ENCODE data around the gene DBI.

DNA sequence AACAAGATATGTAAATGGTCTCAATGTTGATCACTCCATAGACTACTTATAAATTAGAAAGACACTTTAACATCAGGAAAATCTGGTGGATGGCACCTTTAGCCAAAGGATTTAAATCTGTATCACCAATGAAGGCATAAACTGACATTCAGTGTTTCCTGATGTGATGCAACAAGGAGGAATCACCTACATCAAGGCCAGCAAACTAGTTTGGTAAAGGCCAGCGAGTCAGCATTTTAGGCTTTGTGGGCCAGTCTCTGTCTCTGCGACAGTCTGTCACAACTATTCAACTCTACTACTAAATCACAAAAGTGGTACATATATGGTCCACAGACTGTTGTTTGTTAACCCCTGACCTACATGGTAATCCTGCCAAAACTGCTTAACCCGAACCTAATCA lies 33.4 kb upstream of the DBI start:
- TF ChIP-seq MAX (IDR thresholded peaks at IDR 0.05) (no peak), YY1 (IDR thresholded peaks at IDR 0.05; ENCODE audit: low read depth) (no peak), EP300 (IDR thresholded peaks at IDR 0.05; ENCODE audit: borderline replicate concordance) (no peak), CREB1 (IDR thresholded peaks at IDR 0.05; ENCODE audit: low read depth) (no peak)
- TF ChIP-seq, protein P1, sequence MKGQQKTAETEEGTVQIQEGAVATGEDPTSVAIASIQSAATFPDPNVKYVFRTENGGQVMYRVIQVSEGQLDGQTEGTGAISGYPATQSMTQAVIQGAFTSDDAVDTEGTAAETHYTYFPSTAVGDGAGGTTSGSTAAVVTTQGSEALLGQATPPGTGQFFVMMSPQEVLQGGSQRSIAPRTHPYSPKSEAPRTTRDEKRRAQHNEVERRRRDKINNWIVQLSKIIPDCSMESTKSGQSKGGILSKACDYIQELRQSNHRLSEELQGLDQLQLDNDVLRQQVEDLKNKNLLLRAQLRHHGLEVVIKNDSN (IDR thresholded peaks at IDR 0.05): no peak
